NCI-H2196 treated with DMSO at 0.1 percent for 48 hours (cell line): Measurements from ENCODE around the gene FAS.

Experiments used
- DNase-seq: peaks from one replicate; lab custom pipeline; 2025; ENCODE audit not compliant: unreplicated experiment; lab: John Stamatoyannopoulos, UW

FAS gene

DNA sequence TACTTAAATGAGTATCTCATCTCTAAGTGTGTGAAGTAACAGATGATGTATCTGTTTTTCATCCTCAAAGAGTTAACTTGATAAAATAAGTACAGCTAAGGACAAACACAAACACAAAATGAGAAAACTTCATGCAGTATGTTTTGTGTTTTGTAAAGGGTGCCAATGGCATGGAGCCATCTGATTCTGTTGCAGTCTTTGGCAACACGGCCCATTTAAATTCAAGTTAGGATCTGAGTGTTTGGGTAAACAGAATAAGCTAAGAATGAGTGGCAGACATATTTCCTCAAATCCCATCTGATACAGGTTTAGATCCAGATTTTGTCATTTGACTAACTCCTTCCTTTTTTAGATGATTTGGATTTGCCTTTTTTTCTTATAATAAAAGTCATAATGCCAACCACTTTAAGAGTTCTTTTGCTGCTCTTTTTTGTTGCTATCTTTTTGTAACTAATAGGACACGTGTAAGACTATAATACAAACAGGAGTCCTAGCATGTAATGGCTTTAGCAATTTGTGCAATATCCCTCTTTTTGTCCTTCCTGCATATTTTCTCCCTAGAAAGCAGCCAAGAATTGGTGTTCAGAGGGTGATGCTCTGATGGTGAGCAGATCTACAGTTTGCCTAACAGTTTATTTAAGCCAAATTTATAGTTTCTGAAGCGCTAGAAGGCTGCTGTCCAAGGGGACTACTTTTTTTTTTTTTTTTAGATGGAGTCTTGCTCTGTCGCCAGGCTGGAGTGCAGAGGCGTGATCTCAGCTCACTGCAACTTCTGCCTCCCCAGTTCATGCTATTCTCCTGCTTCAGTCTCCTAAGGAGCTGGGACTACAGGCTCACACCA lies 19.2 kb upstream of the FAS start:
- no peak for DNase-seq

- DNase-seq: no peak
These were observed 16.6 kb upstream of the FAS start for GRCh38 chr10:88974012-88974411.

DNA sequence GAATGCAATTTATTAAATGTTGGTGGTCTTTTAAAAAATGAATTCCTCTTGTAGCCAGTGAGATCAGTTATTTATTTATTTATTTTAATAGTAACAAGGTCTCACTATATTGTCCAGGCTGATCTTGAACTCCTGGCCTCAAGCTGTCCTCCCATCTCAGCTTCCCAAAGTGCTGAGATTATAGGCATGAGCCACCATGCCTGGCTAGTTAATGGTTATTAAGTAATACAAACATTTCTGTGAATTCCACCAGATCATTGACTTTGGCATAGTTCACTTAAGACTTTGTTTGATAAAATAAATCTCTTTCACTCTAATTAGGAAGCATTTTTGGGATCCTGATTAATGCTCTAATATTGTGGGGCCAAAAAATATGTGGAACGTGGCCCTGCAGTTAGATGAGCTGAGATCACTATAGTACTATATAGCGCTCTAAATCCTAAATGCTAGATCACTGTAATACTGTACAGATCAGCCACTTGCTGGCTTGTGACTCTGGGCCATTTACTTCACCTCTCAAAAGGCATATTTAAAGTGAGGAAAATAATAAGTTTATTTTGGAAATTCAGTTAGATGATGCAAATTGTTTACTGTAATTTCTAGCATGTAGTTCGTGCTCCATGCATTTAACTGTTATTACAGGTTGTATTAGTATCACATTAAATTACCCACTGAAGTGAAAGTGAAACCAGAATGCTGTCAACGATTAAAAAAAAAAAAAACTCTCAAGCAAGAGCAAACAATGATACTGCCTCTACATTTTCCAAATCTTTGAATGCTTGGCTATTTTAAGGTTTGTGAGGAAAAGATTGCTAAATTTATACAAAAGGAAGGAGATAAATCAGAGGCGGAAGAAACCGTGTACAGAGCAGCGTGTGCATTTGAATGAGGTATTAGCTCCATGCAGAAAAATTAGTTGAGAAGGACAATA lies 15.9 kb upstream of the FAS start:
- DNase-seq: no peak

DNA sequence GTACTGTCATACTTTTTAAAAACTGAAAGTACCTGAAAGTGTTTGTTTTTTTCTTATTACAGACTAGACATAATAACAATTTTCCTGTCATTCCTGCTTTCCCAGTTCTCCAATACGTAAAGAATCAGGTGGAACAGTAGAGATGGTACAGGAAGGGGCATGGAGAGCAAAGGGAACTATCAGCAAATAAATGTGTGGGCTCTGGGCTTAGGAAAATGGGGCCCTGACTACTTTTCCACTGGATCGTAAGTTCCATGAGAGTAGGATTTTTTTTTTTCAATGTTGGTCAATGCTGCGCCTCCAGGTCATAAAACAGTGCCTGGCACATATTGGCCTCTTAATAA lies 15.2 kb upstream of the FAS start:
- no peak for DNase-seq

- no peak for DNase-seq
These were observed 12.1 kb upstream of the FAS start for GRCh38 chr10:88978463-88978862.

DNA sequence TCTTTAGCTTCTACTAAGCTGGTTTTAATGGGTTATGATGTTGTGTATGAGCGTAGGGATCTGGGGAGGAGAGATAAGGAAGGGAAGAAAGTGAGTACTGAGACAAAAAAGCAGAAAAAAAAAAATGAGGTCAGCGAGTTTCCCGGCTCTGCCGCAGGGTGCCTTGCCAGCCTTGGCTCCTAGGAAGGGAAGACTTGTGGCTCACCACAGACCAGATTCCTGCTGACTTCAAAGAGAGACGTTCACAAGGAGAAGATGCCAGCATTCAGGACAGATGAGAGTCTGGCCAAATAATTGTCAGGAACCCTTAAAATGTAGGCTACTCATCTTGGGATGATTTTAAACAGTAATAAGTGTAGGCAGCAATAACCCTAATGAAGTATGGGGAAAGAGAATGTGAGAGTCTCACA lies 11.4 kb upstream of the FAS start:
- no peak for DNase-seq

- DNase-seq: no peak
These were observed 11.0 kb upstream of the FAS start for GRCh38 chr10:88979603-88980002.

GRCh38 chr10:88980247-88980646 lies 10.4 kb upstream of the FAS start:
- no peak for DNase-seq

DNA sequence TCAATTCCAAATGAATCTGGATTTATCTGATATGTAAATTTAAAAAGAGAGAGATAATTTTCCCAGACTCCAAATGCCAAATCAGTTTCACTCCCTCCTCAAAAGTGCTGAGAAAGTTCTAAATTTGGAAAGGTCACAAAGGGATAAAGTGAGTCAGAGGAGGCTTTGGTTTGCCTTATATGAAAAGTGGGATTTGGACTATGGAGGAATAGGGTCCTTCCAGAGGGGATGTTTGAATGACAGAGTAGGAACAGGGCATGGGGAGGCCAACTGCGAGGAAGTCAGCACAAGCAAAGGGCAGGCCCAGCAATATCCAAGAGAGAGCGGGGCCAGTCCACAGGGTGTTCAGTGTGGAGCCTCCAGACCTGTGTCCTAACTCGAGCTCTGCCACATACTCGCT lies 9.8 kb upstream of the FAS start:
- no peak for DNase-seq

GRCh38 chr10:88981435-88981834 lies 9.2 kb upstream of the FAS start:
- no peak for DNase-seq

GRCh38 chr10:88982366-88982765 lies 8.2 kb upstream of the FAS start:
- DNase-seq: no peak

DNA sequence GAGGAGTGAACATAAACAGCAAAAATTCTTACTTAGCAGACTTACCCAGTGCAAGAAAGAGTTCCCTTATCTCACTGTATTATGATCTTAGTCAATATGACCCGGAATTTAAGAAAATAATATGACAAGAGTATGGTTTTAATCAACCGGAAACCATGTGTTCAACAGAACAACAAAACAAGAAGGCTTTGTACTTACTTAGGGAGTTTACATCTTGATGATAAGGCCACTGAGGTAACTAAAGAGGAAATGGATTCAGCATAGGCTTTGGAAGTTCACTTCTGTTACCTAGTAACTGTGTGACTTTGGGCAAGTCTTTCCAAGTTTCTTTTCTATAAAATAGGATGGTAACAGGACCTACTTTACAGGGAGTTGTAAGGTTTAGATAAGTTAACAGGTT lies 7.4 kb upstream of the FAS start:
- no peak for DNase-seq

DNA sequence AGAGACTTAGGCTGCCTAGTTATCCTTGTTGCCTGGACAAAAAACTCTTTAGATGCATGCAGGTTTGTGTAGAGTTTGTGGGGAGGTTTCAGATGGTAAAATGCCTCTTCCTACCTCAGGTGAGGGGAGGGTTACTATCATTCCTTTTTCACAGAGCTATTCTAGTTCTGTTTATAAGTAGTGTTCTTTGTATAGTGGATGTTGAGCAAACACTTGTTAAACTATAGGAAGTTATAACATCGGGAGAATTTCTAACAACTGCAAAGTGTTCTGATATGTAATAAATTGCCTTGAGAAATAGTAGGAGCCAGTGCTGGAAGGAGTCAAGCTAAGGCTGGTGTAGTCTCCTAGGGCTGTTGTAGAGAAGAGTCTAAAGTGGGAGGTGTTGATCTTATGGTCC lies 6.7 kb upstream of the FAS start:
- DNase-seq: no peak

DNA sequence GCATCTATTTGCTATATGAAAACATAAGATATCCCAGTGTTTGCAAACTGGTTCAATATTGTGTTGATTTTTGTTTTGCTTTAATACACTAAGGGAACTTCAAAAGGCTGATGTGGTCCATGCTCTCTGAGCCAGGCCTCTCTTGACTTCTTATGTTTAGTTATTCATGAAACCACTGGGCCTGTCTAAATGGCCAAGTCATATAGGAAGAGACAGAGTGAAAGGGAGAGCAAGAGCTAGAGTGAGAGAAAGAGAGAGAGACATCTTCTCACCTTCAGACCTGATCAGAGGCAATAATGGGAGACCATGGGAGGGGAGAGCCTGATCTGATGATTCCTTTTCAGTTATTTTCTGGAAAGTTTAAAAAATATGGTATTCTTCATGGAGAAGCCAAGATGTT lies 6.1 kb upstream of the FAS start:
- DNase-seq: no peak

DNA sequence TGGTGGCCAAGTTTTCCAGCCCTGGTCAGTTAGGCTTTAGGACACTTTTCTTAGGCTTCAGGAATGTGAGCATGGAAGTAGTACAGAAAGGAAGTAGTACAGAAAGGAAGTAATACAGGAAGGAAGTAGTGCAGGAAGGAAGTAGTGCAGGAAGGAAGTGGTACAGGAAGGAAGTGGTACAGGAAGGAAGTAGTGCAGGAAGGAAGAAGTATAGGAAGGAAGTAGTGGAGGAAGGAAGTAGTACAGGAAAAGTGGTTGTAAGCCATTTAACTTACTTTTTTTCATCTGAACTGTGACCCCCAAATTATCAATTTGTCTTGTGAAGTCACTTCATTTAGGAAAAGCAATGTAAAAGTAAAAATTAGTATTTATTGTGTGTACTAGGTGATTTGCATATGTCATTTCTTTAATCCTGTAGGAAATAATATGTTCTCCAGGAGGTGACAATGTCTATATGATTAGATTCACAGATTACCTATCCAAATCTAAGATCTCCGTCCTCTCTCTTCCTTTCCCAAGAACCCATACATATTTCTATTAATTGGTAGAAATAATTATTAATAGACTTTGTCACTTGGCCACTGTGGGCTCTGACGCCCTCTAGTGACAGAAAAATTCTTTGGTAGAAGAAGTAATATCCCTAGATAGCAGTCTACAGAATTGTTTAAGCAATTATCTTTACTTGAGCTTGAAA lies 3.9 kb upstream of the FAS start:
- no peak for DNase-seq

GRCh38 chr10:88987243-88987725 lies 3.3 kb upstream of the FAS start:
- no peak for DNase-seq

DNA sequence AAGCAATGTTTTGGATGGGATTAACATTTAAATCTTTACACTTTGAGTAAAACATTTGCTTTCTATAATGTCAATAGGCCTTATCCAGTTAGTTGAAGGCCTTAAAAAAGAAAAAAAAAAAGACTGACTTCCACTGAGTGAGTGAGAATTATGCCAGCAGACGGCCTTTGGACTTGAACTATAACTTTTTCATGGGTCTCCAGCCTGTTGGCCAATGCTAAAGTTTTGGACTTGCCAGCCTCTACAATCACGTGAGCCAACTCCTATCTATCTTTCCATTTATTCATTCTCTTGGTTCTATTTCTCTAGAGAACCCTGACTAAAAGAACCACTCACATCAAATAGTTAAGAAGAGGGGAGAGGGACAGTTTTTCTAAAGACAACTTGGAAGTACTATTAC lies 2.8 kb upstream of the FAS start:
- no peak for DNase-seq

DNA sequence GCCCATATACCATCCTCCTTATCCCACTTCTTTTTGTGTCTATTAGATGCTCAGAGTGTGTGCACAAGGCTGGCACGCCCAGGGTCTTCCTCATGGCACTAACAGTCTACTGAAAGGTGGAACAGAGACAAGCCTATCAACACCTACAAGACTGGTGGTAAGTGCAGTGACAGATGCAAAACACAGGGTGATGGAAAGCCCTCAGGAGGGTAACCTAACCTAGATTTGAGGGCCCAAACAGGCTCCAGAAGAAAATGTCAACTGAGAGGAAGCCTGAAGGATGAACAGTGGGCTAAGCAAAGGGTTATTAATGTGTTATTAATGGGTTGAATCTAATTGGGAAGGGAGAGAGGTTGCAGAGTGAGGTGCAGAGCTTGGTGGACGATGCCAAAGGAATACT lies 1.2 kb upstream of the FAS start:
- DNase-seq: no peak

DNA sequence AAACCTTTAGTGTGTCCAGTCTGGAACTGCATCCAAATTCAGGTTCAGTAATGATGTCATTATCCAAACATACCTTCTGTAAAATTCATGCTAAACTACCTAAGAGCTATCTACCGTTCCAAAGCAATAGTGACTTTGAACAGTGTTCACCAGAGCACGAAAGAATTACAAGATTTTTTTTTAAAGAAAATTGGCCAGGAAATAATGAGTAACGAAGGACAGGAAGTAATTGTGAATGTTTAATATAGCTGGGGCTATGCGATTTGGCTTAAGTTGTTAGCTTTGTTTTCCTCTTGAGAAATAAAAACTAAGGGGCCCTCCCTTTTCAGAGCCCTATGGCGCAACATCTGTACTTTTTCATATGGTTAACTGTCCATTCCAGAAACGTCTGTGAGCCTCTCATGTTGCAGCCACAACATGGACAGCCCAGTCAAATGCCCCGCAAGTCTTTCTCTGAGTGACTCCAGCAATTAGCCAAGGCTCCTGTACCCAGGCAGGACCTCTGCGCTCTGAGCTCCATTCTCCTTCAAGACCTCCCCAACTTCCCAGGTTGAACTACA lies 694 bp upstream of the FAS start:
- DNase-seq: no peak

DNA sequence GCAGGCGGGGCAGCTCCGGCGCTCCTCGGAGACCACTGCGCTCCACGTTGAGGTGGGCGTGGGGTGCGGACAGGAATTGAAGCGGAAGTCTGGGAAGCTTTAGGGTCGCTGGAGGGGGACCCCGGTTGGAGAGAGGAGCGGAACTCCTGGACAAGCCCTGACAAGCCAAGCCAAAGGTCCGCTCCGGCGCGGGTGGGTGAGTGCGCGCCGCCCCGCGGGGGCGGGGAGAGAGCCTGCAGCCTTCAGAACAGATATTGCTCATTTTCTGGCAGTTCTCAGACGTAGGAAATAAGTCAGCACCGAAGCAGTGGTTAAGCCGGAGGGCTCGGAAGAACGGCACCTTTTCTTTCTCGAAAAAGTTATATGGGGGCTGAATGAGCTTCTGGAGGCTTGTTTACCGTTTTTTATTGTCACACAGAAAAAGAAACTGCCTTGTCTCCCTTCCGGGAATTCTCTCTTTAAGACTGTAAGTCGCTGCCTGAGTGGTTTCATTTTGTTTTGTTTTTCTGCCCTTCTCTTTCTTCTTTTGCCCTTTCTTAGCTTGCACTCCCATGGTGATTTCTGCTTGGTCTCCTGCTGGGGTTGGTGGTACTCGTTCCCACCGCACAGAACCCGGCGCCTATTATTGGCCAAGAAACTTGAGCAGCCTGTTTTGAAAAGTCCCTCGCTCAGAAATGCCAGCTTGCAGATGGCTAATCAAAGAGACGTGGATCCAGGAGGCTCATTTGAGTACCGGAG lies 732 bp downstream of the FAS start:
- no peak for DNase-seq

DNA sequence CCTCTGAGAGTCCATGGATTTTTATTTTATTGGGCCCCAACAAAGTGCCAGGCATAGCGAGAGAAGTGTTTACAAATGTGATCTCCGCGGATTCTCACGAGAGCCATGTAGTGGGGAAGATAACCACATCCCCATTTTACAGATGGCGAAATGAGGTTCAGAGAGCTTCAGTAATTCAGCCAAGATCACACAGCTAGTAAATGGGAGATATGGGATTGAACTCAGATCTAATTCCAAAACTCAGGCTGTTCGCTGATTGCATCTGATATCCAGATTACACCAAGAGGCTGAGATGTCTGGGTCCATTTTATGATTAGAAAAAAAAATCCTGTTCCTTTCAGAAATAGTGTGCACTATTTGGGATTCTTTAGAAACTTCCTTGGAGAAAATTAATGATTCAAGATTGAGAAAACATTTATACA lies 1.3 kb downstream of the FAS start:
- no peak for DNase-seq
